ENCODE measurements around the gene TRANK1. TPM values are rescaled to one million over a fixed set of nuclear protein-coding genes. Genes with fewer than 3 reads are reported as not detected.

The TRANK1 gene
- total and polyA plus RNA-seq, 2 of the 8 experiments (the other 6 are each of a cell fraction or from before 2014, with no cell fraction given) = 2.9 to 8.8 TPM

- ChIA-PET CTCF (ENCODE audit: partially characterized antibody) (interaction anchor here (0.6 to 5.1 kb wide), 5 partner anchors 10 to 45 kb away, joined by 3 to 60 read pairs (median 7); no protein-coding TSS in a partner anchor), POLR2A (ENCODE audit: partially characterized antibody) (no interaction called here)
- H2AK5ac ChIP-seq (ENCODE audit: low read depth, low read length) = no peak overlapping the region
- H3K27me3 ChIP-seq (replicated peaks in 1 of 4; ENCODE audit: control insufficient read depth in 3 of 4, extremely low read depth in 1 of 4, insufficient read depth in 3 of 4, low read length in 3 of 4) = no peaks in the 10 kb centered on the region
- no peak overlapping the region for H2BK12ac ChIP-seq (ENCODE audit: low read depth, low read length)
- no peaks in the 10 kb centered on the region for H3K36me3 ChIP-seq (ENCODE audit: control insufficient read depth in 2 of 4, insufficient read depth in 4 of 4, low read length in 3 of 4)
- no peak overlapping the region for H2BK15ac ChIP-seq (ENCODE audit: low read length)
- no peak overlapping the region for H3K56ac ChIP-seq (replicated peaks; ENCODE audit: insufficient read length, low read depth, low read length)
- no peak overlapping the region for H3K27ac ChIP-seq (ENCODE audit: low read depth, low read length)
- no peak overlapping the region for H2BK120ac ChIP-seq (replicated peaks; ENCODE audit: low read depth, low read length)
- H2BK20ac ChIP-seq (ENCODE audit: low read length) = no peak overlapping the region
- no peak overlapping the region for H3K4ac ChIP-seq (replicated peaks; ENCODE audit: insufficient read length, low read depth, low read length)
- H3K4me1 ChIP-seq (replicated peaks in 1 of 4; ENCODE audit: control insufficient read depth in 3 of 4, insufficient read depth in 4 of 4, low read length in 3 of 4) = peaks cover 0 to 4% (median 1%) of the 10 kb centered on the region in 4 experiments; a peak in 3 of 7 replicates
- H4K20me1 ChIP-seq (replicated peaks in 1 of 2; ENCODE audit: control insufficient read depth in 1 of 2, insufficient read depth in 2 of 2, low read length in 2 of 2) = no peaks in the 10 kb centered on the region
- H4K5ac ChIP-seq (ENCODE audit: insufficient read length, low read depth, low read length) = no peak overlapping the region
- H3K4me2 ChIP-seq (ENCODE audit: insufficient read depth in 1 of 2, low read depth in 2 of 2, low read length in 2 of 2) = no peak overlapping the region
- no peaks in the 10 kb centered on the region for H3K79me1 ChIP-seq (ENCODE audit: low read depth, low read length)
- H3K9ac ChIP-seq (replicated peaks in 1 of 4; ENCODE audit: extremely low read depth in 1 of 4, low read depth in 3 of 4, low read length in 3 of 4) = no peak overlapping the region
- H3K4me3 ChIP-seq (ENCODE audit: extremely low read depth in 1 of 4, insufficient read depth in 2 of 4, low read depth in 3 of 4, low read length in 4 of 4) = no peak overlapping the region
- no peaks in the 10 kb centered on the region for H3K9me3 ChIP-seq (ENCODE audit: insufficient read depth in 2 of 2, low read depth in 1 of 2, low read length in 1 of 2)
- FAIRE-seq (no peak), DNase-seq (ENCODE audit: low read depth in 1 of 2, low spot score in 2 of 2) (no peak)
- H3K23me2 ChIP-seq (ENCODE audit: low read depth, low read length) = no peaks in the 10 kb centered on the region; the same call in 1 of the 2 replicates
- no peak overlapping the region for H3K14ac ChIP-seq (ENCODE audit: insufficient read length)
- no peak overlapping the region for H2AFZ ChIP-seq (ENCODE audit: low read length)
- H3K23ac ChIP-seq (ENCODE audit: insufficient read length) = no peak overlapping the region
- no peak overlapping the region for H3K18ac ChIP-seq (ENCODE audit: extremely low read depth, low read length)
- no peaks in the 10 kb centered on the region for H3K79me2 ChIP-seq (ENCODE audit: control insufficient read depth in 1 of 2, insufficient read depth in 2 of 2, low read length in 2 of 2)
- H4K91ac ChIP-seq (replicated peaks; ENCODE audit: insufficient read length, low read length) = no peak overlapping the region
- H2BK5ac ChIP-seq (ENCODE audit: low read depth, low read length) = no peak overlapping the region
- no peak overlapping the region for H4K8ac ChIP-seq (ENCODE audit: extremely low read depth, insufficient read depth, low read length)
- WGBS, 2 experiments (ENCODE audit: extremely low coverage in 1 of 2, insufficient coverage in 1 of 2, insufficient read length in 1 of 2, insufficient replicate concordance in 2 of 2, low coverage in 1 of 2, low lambda C conversion rate in 2 of 2, missing lambda C conversion rate in 1 of 2) = 91% methylated on average over 3 of the region's 3 CpGs; no CpG with 5 or more reads in 1 of the 2 experiments
- TF ChIP-seq PHF8 (conservative IDR thresholded peaks at IDR 0.05; ENCODE audit: low read depth, low read length) (no peak), CEBPB (IDR thresholded peaks at IDR 0.05; ENCODE audit: low read depth, low read length) (no peak), SIRT6 (IDR thresholded peaks at IDR 0.05; ENCODE audit: low read length) (no peak), TBP (IDR thresholded peaks at IDR 0.05; ENCODE audit: low read depth, low read length) (no peak), POU5F1 (IDR thresholded peaks at IDR 0.05; ENCODE audit: low read depth, low read length) (no peak)
Measured at GRCh38 chr3:36823806-36824205, 121.0 kb downstream of the TRANK1 start.

Data from H1 (cell line).